ENCODE data around the gene TBX21. TPM values are rescaled to one million over a fixed set of nuclear protein-coding genes. Genes with fewer than 3 reads are reported as not detected.

TBX21 gene
- total and polyA plus RNA-seq, 2 experiments from 2014 or later = not detected

GRCh38 chr17:47781397-47781796 lies 48.4 kb downstream of the TBX21 start:
- H3K4me3 Mint-ChIP-seq = no peak overlapping the region

More at GRCh38 chr17:47781397-47781796, 48.4 kb downstream of the TBX21 start:
- no peak overlapping the region for H3K27ac Mint-ChIP-seq
- ATAC-seq (no peak), DNase-seq (ENCODE audit: low spot score) (no peak)
- no peak overlapping the region for H3K4me2 ChIP-seq
- H3K79me2 ChIP-seq (replicated peaks; ENCODE audit: insufficient read depth) = no peaks in the 10 kb centered on the region
- H3K9me2 ChIP-seq (ENCODE audit: insufficient read depth) = no peaks in the 10 kb centered on the region
- no peaks in the 10 kb centered on the region for H3K4me1 Mint-ChIP-seq
- H3K36me3 ChIP-seq (ENCODE audit: insufficient read depth) = no peaks in the 10 kb centered on the region
- H2AFZ ChIP-seq = no peak overlapping the region
- no peak overlapping the region for H3K27ac ChIP-seq (ENCODE audit: low read depth)
- H3K36me3 Mint-ChIP-seq (ENCODE audit: low read depth) = no peaks in the 10 kb centered on the region
- no peaks in the 10 kb centered on the region for H3K9me3 Mint-ChIP-seq
- H3K4me3 ChIP-seq = no peak overlapping the region
- peaks cover 29% of the 10 kb centered on the region for H3K27me3 ChIP-seq (ENCODE audit: insufficient read depth)
- H3K4me1 ChIP-seq (ENCODE audit: insufficient read depth) = no peaks in the 10 kb centered on the region
- H3F3A ChIP-seq (replicated peaks; ENCODE audit: low read depth) = no peaks in the 10 kb centered on the region
- no peak for TF ChIP-seq EZH2 (IDR thresholded peaks at IDR 0.05; ENCODE audit: low read depth, unreplicated experiment)
- TF ChIP-seq, protein P1, sequence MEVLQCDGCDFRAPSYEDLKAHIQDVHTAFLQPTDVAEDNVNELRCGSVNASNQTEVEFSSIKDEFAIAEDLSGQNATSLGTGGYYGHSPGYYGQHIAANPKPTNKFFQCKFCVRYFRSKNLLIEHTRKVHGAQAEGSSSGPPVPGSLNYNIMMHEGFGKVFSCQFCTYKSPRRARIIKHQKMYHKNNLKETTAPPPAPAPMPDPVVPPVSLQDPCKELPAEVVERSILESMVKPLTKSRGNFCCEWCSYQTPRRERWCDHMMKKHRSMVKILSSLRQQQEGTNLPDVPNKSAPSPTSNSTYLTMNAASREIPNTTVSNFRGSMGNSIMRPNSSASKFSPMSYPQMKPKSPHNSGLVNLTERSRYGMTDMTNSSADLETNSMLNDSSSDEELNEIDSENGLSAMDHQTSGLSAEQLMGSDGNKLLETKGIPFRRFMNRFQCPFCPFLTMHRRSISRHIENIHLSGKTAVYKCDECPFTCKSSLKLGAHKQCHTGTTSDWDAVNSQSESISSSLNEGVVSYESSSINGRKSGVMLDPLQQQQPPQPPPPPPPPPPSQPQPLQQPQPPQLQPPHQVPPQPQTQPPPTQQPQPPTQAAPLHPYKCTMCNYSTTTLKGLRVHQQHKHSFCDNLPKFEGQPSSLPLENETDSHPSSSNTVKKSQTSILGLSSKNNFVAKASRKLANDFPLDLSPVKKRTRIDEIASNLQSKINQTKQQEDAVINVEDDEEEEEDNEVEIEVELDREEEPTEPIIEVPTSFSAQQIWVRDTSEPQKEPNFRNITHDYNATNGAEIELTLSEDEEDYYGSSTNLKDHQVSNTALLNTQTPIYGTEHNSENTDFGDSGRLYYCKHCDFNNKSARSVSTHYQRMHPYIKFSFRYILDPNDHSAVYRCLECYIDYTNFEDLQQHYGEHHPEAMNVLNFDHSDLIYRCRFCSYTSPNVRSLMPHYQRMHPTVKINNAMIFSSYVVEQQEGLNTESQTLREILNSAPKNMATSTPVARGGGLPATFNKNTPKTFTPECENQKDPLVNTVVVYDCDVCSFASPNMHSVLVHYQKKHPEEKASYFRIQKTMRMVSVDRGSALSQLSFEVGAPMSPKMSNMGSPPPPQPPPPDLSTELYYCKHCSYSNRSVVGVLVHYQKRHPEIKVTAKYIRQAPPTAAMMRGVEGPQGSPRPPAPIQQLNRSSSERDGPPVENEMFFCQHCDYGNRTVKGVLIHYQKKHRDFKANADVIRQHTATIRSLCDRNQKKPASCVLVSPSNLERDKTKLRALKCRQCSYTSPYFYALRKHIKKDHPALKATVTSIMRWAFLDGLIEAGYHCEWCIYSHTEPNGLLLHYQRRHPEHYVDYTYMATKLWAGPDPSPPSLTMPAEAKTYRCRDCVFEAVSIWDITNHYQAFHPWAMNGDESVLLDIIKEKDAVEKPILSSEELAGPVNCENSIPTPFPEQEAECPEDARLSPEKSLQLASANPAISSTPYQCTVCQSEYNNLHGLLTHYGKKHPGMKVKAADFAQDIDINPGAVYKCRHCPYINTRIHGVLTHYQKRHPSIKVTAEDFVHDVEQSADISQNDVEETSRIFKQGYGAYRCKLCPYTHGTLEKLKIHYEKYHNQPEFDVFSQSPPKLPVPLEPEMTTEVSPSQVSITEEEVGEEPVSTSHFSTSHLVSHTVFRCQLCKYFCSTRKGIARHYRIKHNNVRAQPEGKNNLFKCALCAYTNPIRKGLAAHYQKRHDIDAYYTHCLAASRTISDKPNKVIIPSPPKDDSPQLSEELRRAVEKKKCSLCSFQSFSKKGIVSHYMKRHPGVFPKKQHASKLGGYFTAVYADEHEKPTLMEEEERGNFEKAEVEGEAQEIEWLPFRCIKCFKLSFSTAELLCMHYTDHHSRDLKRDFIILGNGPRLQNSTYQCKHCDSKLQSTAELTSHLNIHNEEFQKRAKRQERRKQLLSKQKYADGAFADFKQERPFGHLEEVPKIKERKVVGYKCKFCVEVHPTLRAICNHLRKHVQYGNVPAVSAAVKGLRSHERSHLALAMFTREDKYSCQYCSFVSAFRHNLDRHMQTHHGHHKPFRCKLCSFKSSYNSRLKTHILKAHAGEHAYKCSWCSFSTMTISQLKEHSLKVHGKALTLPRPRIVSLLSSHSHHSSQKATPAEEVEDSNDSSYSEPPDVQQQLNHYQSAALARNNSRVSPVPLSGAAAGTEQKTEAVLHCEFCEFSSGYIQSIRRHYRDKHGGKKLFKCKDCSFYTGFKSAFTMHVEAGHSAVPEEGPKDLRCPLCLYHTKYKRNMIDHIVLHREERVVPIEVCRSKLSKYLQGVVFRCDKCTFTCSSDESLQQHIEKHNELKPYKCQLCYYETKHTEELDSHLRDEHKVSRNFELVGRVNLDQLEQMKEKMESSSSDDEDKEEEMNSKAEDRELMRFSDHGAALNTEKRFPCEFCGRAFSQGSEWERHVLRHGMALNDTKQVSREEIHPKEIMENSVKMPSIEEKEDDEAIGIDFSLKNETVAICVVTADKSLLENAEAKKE (CRISPR knock-in tag; IDR thresholded peaks at IDR 0.05) = no peak
- no peak for TF ChIP-seq REST (IDR thresholded peaks at IDR 0.05; ENCODE audit: unreplicated experiment)
- TF ChIP-seq POLR2AphosphoS5 (IDR thresholded peaks at IDR 0.05; ENCODE audit: low read depth) = no peak
- no peak for TF ChIP-seq ZNF114 (CRISPR knock-in tag; IDR thresholded peaks at IDR 0.05)
- no peak for TF ChIP-seq EZH2phosphoT487 (IDR thresholded peaks at IDR 0.05; ENCODE audit: unreplicated experiment)
- no peak for TF ChIP-seq ETS1 (IDR thresholded peaks at IDR 0.05)
- TF ChIP-seq STAT1 (IDR thresholded peaks at IDR 0.05; ENCODE audit: unreplicated experiment) = no peak
- no peak for TF ChIP-seq JUNB (IDR thresholded peaks at IDR 0.05; ENCODE audit: unreplicated experiment)
- no peak for TF ChIP-seq ZNF331 (CRISPR knock-in tag; IDR thresholded peaks at IDR 0.05; ENCODE audit: low read depth)
- no peak for TF ChIP-seq CTCF (conservative IDR thresholded peaks at IDR 0.05; ENCODE audit: low read depth in 2 of 2)
- no peak for TF ChIP-seq CREB1 (CRISPR knock-in tag; IDR thresholded peaks at IDR 0.05; ENCODE audit: low read depth)
- no peak for TF ChIP-seq NANOG (IDR thresholded peaks at IDR 0.05; ENCODE audit: borderline replicate concordance)
- peaks cover 5% of the 10 kb centered on the region for H3K27me3 Mint-ChIP-seq (ENCODE audit: insufficient read depth, low read depth, poor library complexity)
- no peaks in the 10 kb centered on the region for H4K20me1 ChIP-seq (replicated peaks; ENCODE audit: insufficient read depth)
